ENCODE measurements around the gene PLPPR3.

Gene PLPPR3

GRCh38 chr19:795691-796581 lies 25.8 kb downstream of the PLPPR3 start:
- no peak for DNase-seq

- no peak for DNase-seq
Measured at GRCh38 chr19:795073-795611, 26.6 kb downstream of the PLPPR3 start.

- no peak for DNase-seq
Measured at GRCh38 chr19:793806-794205, 27.9 kb downstream of the PLPPR3 start.

GRCh38 chr19:792306-792885 lies 29.4 kb downstream of the PLPPR3 start:
- no peak for DNase-seq

- no peak for DNase-seq
Measured at GRCh38 chr19:791567-792305, 30.0 kb downstream of the PLPPR3 start.

GRCh38 chr19:791007-791566 lies 30.7 kb downstream of the PLPPR3 start:
- DNase-seq, result no peak

GRCh38 chr19:789701-790060 lies 32.1 kb downstream of the PLPPR3 start:
- no peak for DNase-seq

- no peak for DNase-seq
Measured at GRCh38 chr19:788983-789700, 32.6 kb downstream of the PLPPR3 start.

GRCh38 chr19:788686-788982 lies 33.1 kb downstream of the PLPPR3 start:
- no peak for DNase-seq

GRCh38 chr19:787536-787935 lies 34.2 kb downstream of the PLPPR3 start:
- no peak for DNase-seq

GRCh38 chr19:784541-784940 lies 37.2 kb downstream of the PLPPR3 start:
- DNase-seq, result no peak

GRCh38 chr19:782878-783668 lies 38.7 kb downstream of the PLPPR3 start:
- DNase-seq, result no peak

GRCh38 chr19:782185-782877 lies 39.4 kb downstream of the PLPPR3 start:
- no peak for DNase-seq

- no peak for DNase-seq
Measured at GRCh38 chr19:781800-782184, 40.0 kb downstream of the PLPPR3 start.

GRCh38 chr19:780935-781334 lies 40.8 kb downstream of the PLPPR3 start:
- DNase-seq, result no peak

- no peak for DNase-seq
Measured at GRCh38 chr19:778910-779653, 42.7 kb downstream of the PLPPR3 start.

GRCh38 chr19:776549-776948 lies 45.2 kb downstream of the PLPPR3 start:
- DNase-seq, result no peak

- DNase-seq, result no peak
Measured at GRCh38 chr19:772730-773436, 48.9 kb downstream of the PLPPR3 start.

GRCh38 chr19:772063-772462 lies 49.7 kb downstream of the PLPPR3 start:
- DNase-seq, result no peak

- DNase-seq, result no peak
Measured at GRCh38 chr19:771332-771785, 50.4 kb downstream of the PLPPR3 start.
